Measurements from ENCODE around the gene NCOA7.
A peak's percentile ranks its signal among the peaks of the same experiment; 100 is the strongest.

The NCOA7 gene

GRCh38 chr6:125953502-125953875, 162.7 kb downstream of the NCOA7 start:
- WGBS, 2 donors (ENCODE audit: extremely low coverage in 2 of 2, insufficient read length in 2 of 2, insufficient replicate concordance in 1 of 2) = no CpG with 5 or more reads among the region's 11 CpGs
- Histone ChIP-seq H4K91ac (ENCODE audit: low read depth, low read length, poor library complexity) (no peak overlapping the region), H3K23ac (ENCODE audit: low read depth, low read length, poor library complexity) (peak overlapping the region; percentile 21), H3K4me3 (ENCODE audit: low read length in 2 of 2) (peak overlapping the region in 1 of 2 donors; percentile 64), H3K9me3 (replicated peaks in 1 of 2; ENCODE audit: control insufficient read depth in 2 of 2, insufficient read depth in 1 of 2, low read depth in 1 of 2, low read length in 2 of 2) (no peaks in the 10 kb centered on the region), H2BK12ac (ENCODE audit: low read length) (no peak overlapping the region), H4K8ac (ENCODE audit: low read depth, low read length) (no peak overlapping the region), H2AK5ac (ENCODE audit: low read depth, low read length) (peak overlapping the region; percentile 51), H3K4me1 (ENCODE audit: control insufficient read depth in 2 of 2, insufficient read depth in 1 of 2, low read depth in 1 of 2, low read length in 2 of 2) (peaks cover 0 to 10% of the 10 kb centered on the region in 2 donors), H3K9ac (ENCODE audit: low read depth, low read length, poor library complexity) (peak overlapping the region; percentile 26), H3K27me3 (ENCODE audit: control insufficient read depth in 3 of 3, insufficient read depth in 3 of 3, low read depth in 1 of 3, low read length in 3 of 3) (peaks cover 0 to 3% (median 0%) of the 10 kb centered on the region in 3 experiments), H3K14ac (ENCODE audit: low read length) (peak overlapping the region; percentile 78), H3K79me1 (ENCODE audit: low read depth, low read length) (no peaks in the 10 kb centered on the region), H2BK5ac (ENCODE audit: low read length) (no peak overlapping the region), H3K36me3 (replicated peaks in 1 of 2; ENCODE audit: control insufficient read depth in 2 of 2, insufficient read depth in 2 of 2, low read length in 2 of 2) (no peaks in the 10 kb centered on the region), H3K4ac (ENCODE audit: low read length) (no peak overlapping the region), H2AFZ (ENCODE audit: low read length) (no peak overlapping the region), H3K27ac (replicated peaks; ENCODE audit: low read length) (no peak overlapping the region), H3K18ac (ENCODE audit: low read length) (peak overlapping the region; percentile 37), H2BK15ac (ENCODE audit: low read length) (peak overlapping the region; percentile 61), H3K4me2 (ENCODE audit: insufficient read depth, low read length, poor library complexity, severe bottlenecking) (no peak overlapping the region), H2BK120ac (ENCODE audit: low read depth, low read length) (no peak overlapping the region)
- DNase-seq (ENCODE audit: low spot score) = no peak

GRCh38 chr6:125954735-125955339, 164.1 kb downstream of the NCOA7 start:
- Histone ChIP-seq H2BK120ac (ENCODE audit: low read depth, low read length) (no peak overlapping the region), H4K91ac (ENCODE audit: low read depth, low read length, poor library complexity) (no peak overlapping the region), H3K9me3 (replicated peaks in 1 of 2; ENCODE audit: control insufficient read depth in 2 of 2, insufficient read depth in 1 of 2, low read depth in 1 of 2, low read length in 2 of 2) (no peaks in the 10 kb centered on the region), H3K4ac (ENCODE audit: low read length) (no peak overlapping the region), H3K14ac (ENCODE audit: low read length) (no peak overlapping the region), H3K23ac (ENCODE audit: low read depth, low read length, poor library complexity) (no peak overlapping the region), H3K18ac (ENCODE audit: low read length) (no peak overlapping the region), H2AK5ac (ENCODE audit: low read depth, low read length) (no peak overlapping the region), H3K27me3 (ENCODE audit: control insufficient read depth in 3 of 3, insufficient read depth in 3 of 3, low read depth in 1 of 3, low read length in 3 of 3) (peaks cover 0 to 3% (median 0%) of the 10 kb centered on the region in 3 experiments), H2BK15ac (ENCODE audit: low read length) (no peak overlapping the region), H3K4me2 (ENCODE audit: insufficient read depth, low read length, poor library complexity, severe bottlenecking) (no peak overlapping the region), H3K4me3 (ENCODE audit: low read length in 2 of 2) (no peak overlapping the region), H3K9ac (ENCODE audit: low read depth, low read length, poor library complexity) (no peak overlapping the region), H3K4me1 (ENCODE audit: control insufficient read depth in 2 of 2, insufficient read depth in 1 of 2, low read depth in 1 of 2, low read length in 2 of 2) (peaks cover 0 to 10% of the 10 kb centered on the region in 2 donors), H3K36me3 (replicated peaks in 1 of 2; ENCODE audit: control insufficient read depth in 2 of 2, insufficient read depth in 2 of 2, low read length in 2 of 2) (no peaks in the 10 kb centered on the region), H3K27ac (replicated peaks; ENCODE audit: low read length) (no peak overlapping the region), H4K8ac (ENCODE audit: low read depth, low read length) (no peak overlapping the region), H2BK5ac (ENCODE audit: low read length) (no peak overlapping the region), H3K79me1 (ENCODE audit: low read depth, low read length) (no peaks in the 10 kb centered on the region), H2AFZ (ENCODE audit: low read length) (peak overlapping the region; percentile 4), H2BK12ac (ENCODE audit: low read length) (no peak overlapping the region)
- no CpG with 5 or more reads among the region's 5 CpGs for WGBS, 2 donors (ENCODE audit: extremely low coverage in 2 of 2, insufficient read length in 2 of 2, insufficient replicate concordance in 1 of 2)
- DNase-seq (ENCODE audit: low spot score) = no peak

- no peak for DNase-seq (ENCODE audit: low spot score)
- no peak overlapping the region for H4K8ac ChIP-seq (ENCODE audit: low read depth, low read length)
- no peak overlapping the region for H2BK12ac ChIP-seq (ENCODE audit: low read length)
- H2BK120ac ChIP-seq (ENCODE audit: low read depth, low read length) = no peak overlapping the region
- no peak overlapping the region for H2BK5ac ChIP-seq (ENCODE audit: low read length)
- no peaks in the 10 kb centered on the region for H3K79me1 ChIP-seq (ENCODE audit: low read depth, low read length)
- H3K27me3 ChIP-seq (ENCODE audit: control insufficient read depth in 3 of 3, insufficient read depth in 3 of 3, low read depth in 1 of 3, low read length in 3 of 3) = peaks cover 0 to 3% (median 0%) of the 10 kb centered on the region in 3 experiments
- no peak overlapping the region for H3K18ac ChIP-seq (ENCODE audit: low read length)
- H2AK5ac ChIP-seq (ENCODE audit: low read depth, low read length) = no peak overlapping the region
- H3K4me1 ChIP-seq (ENCODE audit: control insufficient read depth in 2 of 2, insufficient read depth in 1 of 2, low read depth in 1 of 2, low read length in 2 of 2) = peaks cover 0 to 10% of the 10 kb centered on the region in 2 donors
- H3K4me2 ChIP-seq (ENCODE audit: insufficient read depth, low read length, poor library complexity, severe bottlenecking) = no peak overlapping the region
- peak overlapping the region; percentile 97 for H2AFZ ChIP-seq (ENCODE audit: low read length)
- H3K36me3 ChIP-seq (replicated peaks in 1 of 2; ENCODE audit: control insufficient read depth in 2 of 2, insufficient read depth in 2 of 2, low read length in 2 of 2) = no peaks in the 10 kb centered on the region
- no peak overlapping the region for H3K4ac ChIP-seq (ENCODE audit: low read length)
- H3K4me3 ChIP-seq (ENCODE audit: low read length in 2 of 2) = peak overlapping the region in 1 of 2 donors; percentile 89
- no peak overlapping the region for H3K23ac ChIP-seq (ENCODE audit: low read depth, low read length, poor library complexity)
- H3K27ac ChIP-seq (replicated peaks; ENCODE audit: low read length) = no peak overlapping the region
- H3K9me3 ChIP-seq (replicated peaks in 1 of 2; ENCODE audit: control insufficient read depth in 2 of 2, insufficient read depth in 1 of 2, low read depth in 1 of 2, low read length in 2 of 2) = no peaks in the 10 kb centered on the region
- no peak overlapping the region for H2BK15ac ChIP-seq (ENCODE audit: low read length)
- no peak overlapping the region for H4K91ac ChIP-seq (ENCODE audit: low read depth, low read length, poor library complexity)
- no peak overlapping the region for H3K14ac ChIP-seq (ENCODE audit: low read length)
- no peak overlapping the region for H3K9ac ChIP-seq (ENCODE audit: low read depth, low read length, poor library complexity)
- WGBS, 2 donors (ENCODE audit: extremely low coverage in 2 of 2, insufficient read length in 2 of 2, insufficient replicate concordance in 1 of 2) = no CpG with 5 or more reads among the region's 5 CpGs
These were observed 165.2 kb downstream of the NCOA7 start for GRCh38 chr6:125955973-125956372.

DNA sequence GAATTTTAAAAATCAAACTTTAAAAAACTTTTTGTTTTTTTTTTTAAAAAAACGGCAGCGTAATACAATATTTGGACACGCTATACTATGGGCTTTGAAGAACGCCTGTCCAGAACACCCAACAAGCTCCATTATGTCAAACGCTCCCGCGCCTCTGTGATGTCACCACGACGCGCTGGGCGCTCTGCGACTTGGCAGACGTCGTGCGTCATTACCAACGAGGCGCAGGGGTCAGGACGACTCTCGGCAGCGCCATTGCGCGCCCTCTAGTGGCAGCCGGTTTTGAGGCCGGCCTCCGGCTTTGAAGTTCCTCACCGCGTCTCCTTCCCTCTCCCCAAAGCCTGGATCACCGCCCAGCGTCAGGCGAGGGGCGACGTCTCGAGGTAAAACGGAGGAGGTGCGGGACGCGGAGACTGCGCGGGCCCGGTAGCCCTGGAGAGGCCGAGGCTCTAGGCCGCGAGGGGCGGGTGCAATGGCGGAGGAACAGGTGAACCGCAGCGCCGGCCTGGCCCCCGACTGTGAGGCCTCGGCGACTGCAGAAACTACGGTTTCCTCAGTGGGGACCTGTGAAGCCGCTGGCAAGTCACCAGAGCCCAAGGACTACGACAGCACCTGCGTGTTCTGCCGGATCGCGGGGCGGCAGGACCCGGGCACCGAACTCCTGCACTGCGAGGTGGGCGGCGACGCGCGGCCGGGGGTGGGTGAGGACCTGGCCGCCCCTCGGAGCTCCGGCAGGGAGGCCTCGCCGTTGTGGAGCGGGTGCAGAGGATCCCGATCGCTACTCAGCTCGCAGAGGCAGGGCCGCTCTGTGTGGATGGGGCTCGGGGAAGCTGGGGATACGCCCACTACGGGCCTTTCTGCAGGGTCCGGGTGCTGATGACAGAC, 166.0 kb downstream of the NCOA7 start, which contains the start of gene HINT3:
Gene HINT3, plus strand, starts transcription at position 265 of the 885 bp plus-strand sequence. Its CDS starts 208 bp downstream, at position 473.
- no peak within 1 kb of the TSS for H2BK12ac ChIP-seq (ENCODE audit: low read length)
- peak within 1 kb of the TSS; percentile 50 for H3K23ac ChIP-seq (ENCODE audit: low read depth, low read length, poor library complexity)
- H2BK5ac ChIP-seq (ENCODE audit: low read length) = peak within 1 kb of the TSS; percentile 76
- H4K91ac ChIP-seq (ENCODE audit: low read depth, low read length, poor library complexity) = peak within 1 kb of the TSS; percentile 73
- H2AFZ ChIP-seq (ENCODE audit: low read length) = peak within 1 kb of the TSS; percentile 97
- no peaks in the 10 kb centered on the region for H3K36me3 ChIP-seq (replicated peaks in 1 of 2; ENCODE audit: control insufficient read depth in 2 of 2, insufficient read depth in 2 of 2, low read length in 2 of 2)
- H3K14ac ChIP-seq (ENCODE audit: low read length) = no peak within 1 kb of the TSS
- peak; percentile 98 for DNase-seq (ENCODE audit: low spot score)
- no peaks in the 10 kb centered on the region for H3K9me3 ChIP-seq (replicated peaks in 1 of 2; ENCODE audit: control insufficient read depth in 2 of 2, insufficient read depth in 1 of 2, low read depth in 1 of 2, low read length in 2 of 2)
- peak within 1 kb of the TSS; percentile 88 to 89 for H3K4me3 ChIP-seq (ENCODE audit: low read length in 2 of 2)
- H3K4me2 ChIP-seq (ENCODE audit: insufficient read depth, low read length, poor library complexity, severe bottlenecking) = peak within 1 kb of the TSS; percentile 66
- WGBS, 2 donors (ENCODE audit: extremely low coverage in 2 of 2, insufficient read length in 2 of 2, insufficient replicate concordance in 1 of 2) = no CpG with 5 or more reads among the region's 82 CpGs
- H3K27ac ChIP-seq (replicated peaks; ENCODE audit: low read length) = peak within 1 kb of the TSS; percentile 85
- peaks cover 0 to 3% (median 0%) of the 10 kb centered on the region in 3 experiments for H3K27me3 ChIP-seq (ENCODE audit: control insufficient read depth in 3 of 3, insufficient read depth in 3 of 3, low read depth in 1 of 3, low read length in 3 of 3)
- no peak within 1 kb of the TSS for H4K8ac ChIP-seq (ENCODE audit: low read depth, low read length)
- no peak within 1 kb of the TSS for H2AK5ac ChIP-seq (ENCODE audit: low read depth, low read length)
- H3K79me1 ChIP-seq (ENCODE audit: low read depth, low read length) = no peaks in the 10 kb centered on the region
- peaks cover 0 to 10% of the 10 kb centered on the region in 2 donors for H3K4me1 ChIP-seq (ENCODE audit: control insufficient read depth in 2 of 2, insufficient read depth in 1 of 2, low read depth in 1 of 2, low read length in 2 of 2)
- no peak within 1 kb of the TSS for H2BK15ac ChIP-seq (ENCODE audit: low read length)
- peak within 1 kb of the TSS; percentile 98 for H3K9ac ChIP-seq (ENCODE audit: low read depth, low read length, poor library complexity)
- peak within 1 kb of the TSS; percentile 81 for H3K18ac ChIP-seq (ENCODE audit: low read length)
- no peak within 1 kb of the TSS for H3K4ac ChIP-seq (ENCODE audit: low read length)
- H2BK120ac ChIP-seq (ENCODE audit: low read depth, low read length) = peak within 1 kb of the TSS; percentile 7
